HepG2 (cell line): ENCODE results near the gene XG. TPM values are rescaled to one million over a fixed set of nuclear protein-coding genes. Genes with fewer than 3 reads are reported as not detected.

ENCODE experiments used
- ATAC-seq: fragments of 200-7000 bp; cut with Tn5 transposase; 3 replicates; pipeline ENCODE4 v1.9.1; 2020; ENCODE audit warnings: mild to moderate bottlenecking, moderate library complexity
- BruUV-seq: library from RNA; stranded (reverse); fragments of 400-500 nt; replicated peaks from 2 replicates; lab custom pipeline; 2021; lab: Mats Ljungman, UMichigan
- CTCF ChIA-PET: fragments of 300-600 bp; formaldehyde crosslinking; extraction: SDS; loops from one replicate; lab custom pipeline; 2021; ENCODE audit warnings: low total read pairs, inconsistent platforms, low intra/inter-chr PET ratio; lab: Yijun Ruan, JAX
- POLR2A ChIA-PET: fragments of 350-600 bp; sonication (Branson Sonifier 250); formaldehyde crosslinking; loops from one replicate; lab custom pipeline; 2020; ENCODE audit warnings: antibody characterized with exemption, inconsistent platforms; lab: Yijun Ruan, JAX
- DNase-seq: peaks from one replicate; pipeline ENCODE4 v3.0.0-alpha.2; 2015; ENCODE audit warnings: low spot score
- FAIRE-seq: peaks from 3 replicates; lab custom pipeline; 2011; peaks lifted over from hg19 to GRCh38; lab: Jason Lieb, UNC
- H2AFZ ChIP-seq: one replicate; pipeline ENCODE4 v1.6.1; 2011; ENCODE audit warnings: low read length, inconsistent platforms
- H3K27ac ChIP-seq: fragments of 300-600 bp; 3 replicates; pipeline ENCODE4 v1.8.0; 2011; ENCODE audit warnings: mixed run types, mild to moderate bottlenecking, mixed read lengths, low read length, inconsistent platforms; ENCODE audit not compliant: insufficient read depth; ENCODE audit errors: extremely low read length
- H3K27me3 ChIP-seq, 2 experiments: fragments of 200-600 bp in 1 of 2; 2 replicates in 1 of 2; 3 replicates in 1 of 2; pipeline versions ENCODE4 v1.6.0 to v1.8.0; 2011; ENCODE audit warnings: low read length in 2 of 2, mild to moderate bottlenecking in 2 of 2, moderate library complexity in 2 of 2, inconsistent platforms in 1 of 2; ENCODE audit not compliant: insufficient read depth in 2 of 2, control insufficient read depth in 1 of 2
- H3K36me3 ChIP-seq, 2 experiments: fragments of 200-600 bp in 1 of 2; replicated peaks in 1 of 2; 2 replicates in 1 of 2; 3 replicates in 1 of 2; pipeline versions ENCODE4 v1.5.1 to v1.8.0; 2011; ENCODE audit warnings: low read length in 2 of 2, inconsistent platforms in 1 of 2; ENCODE audit not compliant: insufficient read depth in 2 of 2, control insufficient read depth in 1 of 2
- H3K4me1 ChIP-seq: 2 replicates; pipeline ENCODE4 v1.5.1; 2012; ENCODE audit warnings: low read length, inconsistent platforms; ENCODE audit not compliant: insufficient read depth
- H3K4me2 ChIP-seq: 2 replicates; pipeline ENCODE4 v1.6.0; 2011; ENCODE audit warnings: low read depth, low read length, inconsistent platforms
- H3K4me3 ChIP-seq, 3 experiments: fragments of 200-600 bp in 1 of 3; sonication (generic), shearing (Covaris generic) in 1 of 3; replicated peaks in 1 of 3; 2 replicates each; pipeline ENCODE4 v1.5.1; 2011 to 2016; ENCODE audit warnings: low read length in 3 of 3, inconsistent platforms in 2 of 3, low read depth in 2 of 3, mild to moderate bottlenecking in 2 of 3, control low read depth in 1 of 3, mixed read lengths in 1 of 3; ENCODE audit not compliant: insufficient read depth in 1 of 3
- H3K79me2 ChIP-seq: one replicate; pipeline ENCODE4 v1.6.1; 2011; ENCODE audit warnings: low read length, inconsistent platforms; ENCODE audit not compliant: insufficient read depth
- H3K9ac ChIP-seq: 2 replicates; pipeline ENCODE4 v1.6.0; 2011; ENCODE audit warnings: mild to moderate bottlenecking, low read depth, low read length, inconsistent platforms; ENCODE audit not compliant: insufficient read depth
- H3K9me3 ChIP-seq: 2 replicates; pipeline ENCODE4 v1.5.1; 2012; ENCODE audit warnings: mild to moderate bottlenecking, low read length
- H4K20me1 ChIP-seq: 2 replicates; pipeline ENCODE4 v1.6.0; 2011; ENCODE audit warnings: inconsistent platforms, mild to moderate bottlenecking, low read length, moderate library complexity; ENCODE audit not compliant: insufficient read depth
- KMT2A ChIP-seq: sonication (generic); formaldehyde crosslinking; IDR thresholded peaks from 2 replicates; pipeline ENCODE4 v1.4.0; 2020; ENCODE audit warnings: missing genetic modification reagents
- TGIF2 ChIP-seq: IDR thresholded peaks from 2 replicates; pipeline ENCODE4 v1.6.1; 2016; ENCODE audit warnings: control low read depth, missing compliant biosample characterization
- ZFP82 ChIP-seq: sonication (generic); formaldehyde crosslinking; IDR thresholded peaks from 2 replicates; pipeline ENCODE4 v1.5.1; 2020; ENCODE audit warnings: mild to moderate bottlenecking, missing genetic modification reagents, borderline replicate concordance
- ZNF329 ChIP-seq: sonication (generic); formaldehyde crosslinking; IDR thresholded peaks from 2 replicates; pipeline ENCODE4 v1.9.0; 2021; ENCODE audit warnings: low read depth, mild to moderate bottlenecking, missing genetic modification reagents
- ZNF7 ChIP-seq: IDR thresholded peaks from 2 replicates; pipeline ENCODE4 v1.6.1; 2016; ENCODE audit warnings: missing biosample characterization, missing genetic modification reagents
- WGBS: methylation state at CpG from one replicate; pipeline ENCODE4 v1.1.6; 2017; ENCODE audit warnings: low lambda C conversion rate; 5-methylcytosine and 5-hydroxymethylcytosine counted together
- in situ Hi-C: cut with HindIII; loops from 2 replicates; pipeline ENCODE4 v1.10.0; 2017; ENCODE audit warnings: low pct_unique_long_range_greater_than_20kb; ENCODE audit not compliant: extremely low pct_ligation_motif_present
- intact Hi-C: fragments of 100-400 bp; cut with micrococcal nuclease; formaldehyde crosslinking; loops from one replicate; pipeline ENCODE4 v1.10.0; 2022; ENCODE audit not compliant: unreplicated experiment
- polyA plus RNA-seq, 8 experiments: library from polyadenylated mRNA; depleted of rRNA in 3 of 8; stranded (reverse) in 7 of 8; unstranded in 1 of 8; fragments of >200 nt; fragmentation: Illumina TruSeq in 4 of 8; extraction: Trizol in 4 of 8; gene quantifications; 2 replicates each; pipeline versions ENCODE4 v1.2.1 to v1.2.3, GENCODE V29; 2011 to 2016; ENCODE audit warnings: low read depth in 4 of 8, missing spikeins in 1 of 8, mixed read lengths in 1 of 8; ENCODE audit not compliant: insufficient read depth in 1 of 8
- total RNA-seq, 5 experiments: library from RNA; depleted of rRNA; stranded (reverse); fragments of >200 nt; fragmentation: Illumina TruSeq; extraction: Trizol; gene quantifications; 2 replicates each; pipeline ENCODE4 v1.2.3, GENCODE V29; 2016; ENCODE audit warnings: low read depth in 1 of 5

The XG gene
- total and polyA plus RNA-seq, 2 of the 13 experiments (the other 11 are each of a cell fraction or from before 2014, with no cell fraction given): not detected

DNA sequence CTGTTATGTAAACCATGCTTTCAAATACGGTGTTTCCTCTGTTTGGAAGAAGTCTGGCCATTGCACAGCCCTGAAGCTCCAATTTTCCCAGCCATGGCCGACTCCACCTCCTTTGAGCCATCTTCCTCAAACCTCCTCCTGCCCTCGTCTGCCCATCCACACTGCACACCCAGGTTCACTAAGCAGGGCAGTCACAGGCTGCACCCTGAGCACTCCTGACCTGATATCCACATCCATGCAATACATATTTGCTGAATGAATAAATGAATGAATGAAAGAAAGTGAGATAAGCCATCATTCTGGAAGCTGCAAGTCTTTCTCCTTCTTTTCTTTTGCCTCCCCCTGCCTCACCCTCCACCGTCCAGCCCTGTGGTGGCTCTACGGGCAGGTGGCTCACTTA, 22.2 kb downstream of the XG start:
- Histone ChIP-seq H3K9me3 (no peaks in the 10 kb centered on the region), H4K20me1 (no peaks in the 10 kb centered on the region), H2AFZ (no peak overlapping the region), H3K27ac (no peak overlapping the region), H3K27me3 (peaks cover 0 to 4% of the 10 kb centered on the region in 2 experiments; a peak in 1 of 5 replicates), H3K4me3 (no peak overlapping the region), H3K4me2 (no peak overlapping the region), H3K9ac (no peak overlapping the region), H3K36me3 (no peaks in the 10 kb centered on the region), H3K4me1 (no peaks in the 10 kb centered on the region), H3K79me2 (no peaks in the 10 kb centered on the region)
- FAIRE-seq: no peak
- whole genome bisulfite sequencing: 60% methylated on average over 5 of the region's 5 CpGs
- no TSS peak for BruUV-seq
- ChIA-PET POLR2A (no interaction called here), CTCF (no interaction called here)
- no peak for DNase-seq
- ATAC-seq: no peak
- TF ChIP-seq ZNF329 (CRISPR knock-in tag) (peak; percentile 99), TGIF2 (CRISPR knock-in tag) (no peak)
- intact Hi-C loops (no loop called here), in situ Hi-C loops (no loop called here)

DNA sequence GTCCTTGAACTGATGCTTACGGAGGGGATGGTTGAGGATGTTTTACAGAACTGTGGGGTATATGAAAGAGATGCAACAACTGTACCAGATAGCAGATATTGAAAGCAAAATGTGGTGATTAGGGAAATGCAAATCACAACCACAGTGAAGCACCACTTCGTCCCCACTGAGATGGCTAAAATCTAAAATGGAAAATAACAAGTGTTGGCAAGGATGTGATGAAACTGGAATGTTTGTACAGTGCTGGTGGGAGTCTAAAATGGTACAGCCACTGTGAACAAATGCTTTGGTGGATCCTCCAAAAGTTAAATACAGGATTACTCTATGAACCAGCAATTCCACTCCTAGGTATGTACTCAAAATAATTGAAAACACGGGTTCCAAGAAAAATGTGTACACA, 22.9 kb downstream of the XG start:
- in situ Hi-C loops: no loop called here
- BruUV-seq: no TSS peak
- H3K79me2 ChIP-seq: no peaks in the 10 kb centered on the region
- peaks cover 0 to 4% of the 10 kb centered on the region in 2 experiments; a peak in 1 of 5 replicates for H3K27me3 ChIP-seq
- no peaks in the 10 kb centered on the region for H3K36me3 ChIP-seq
- TF ChIP-seq ZNF7 (CRISPR knock-in tag) (peak; percentile 98), KMT2A (CRISPR knock-in tag) (no peak), ZFP82 (CRISPR knock-in tag) (no peak)
- no peak overlapping the region for H2AFZ ChIP-seq
- intact Hi-C loops: no loop called here
- no peaks in the 10 kb centered on the region for H3K4me1 ChIP-seq
- POLR2A ChIA-PET: no interaction called here
- WGBS: 60% methylated on average over 3 of the region's 3 CpGs
- FAIRE-seq (no peak), ATAC-seq (no peak), DNase-seq (no peak)
- CTCF ChIA-PET: no interaction called here
- no peak overlapping the region for H3K4me3 ChIP-seq
- no peak overlapping the region for H3K27ac ChIP-seq
- no peaks in the 10 kb centered on the region for H4K20me1 ChIP-seq
- H3K4me2 ChIP-seq: no peak overlapping the region
- no peak overlapping the region for H3K9ac ChIP-seq
- no peaks in the 10 kb centered on the region for H3K9me3 ChIP-seq
